Lower lobe of right lung (tissue), 2 donors: ENCODE measurements around the gene SMARCB1. TPM values are rescaled to one million over a fixed set of nuclear protein-coding genes. Genes with fewer than 3 reads are reported as not detected.

Source experiments
- ATAC-seq, 2 donors: fragments of 200-7000 bp; cut with Tn5 transposase; one replicate each; pipeline ENCODE4 v1.9.1; 2020 to 2022; ENCODE audit warnings: mild to moderate bottlenecking in 2 of 2, moderate library complexity in 2 of 2
- DNase-seq: peaks from one replicate; pipeline ENCODE4 v3.0.0-alpha.2; 2020
- H3K27ac ChIP-seq: fragments of 200-600 bp; one replicate; pipeline ENCODE4 v1.8.0; 2022
- H3K27me3 ChIP-seq: fragments of 200-600 bp; one replicate; pipeline ENCODE4 v1.8.0; 2022; ENCODE audit warnings: low read depth
- H3K36me3 ChIP-seq: fragments of 200-600 bp; one replicate; pipeline ENCODE4 v1.8.0; 2022; ENCODE audit warnings: mild to moderate bottlenecking
- H3K4me1 ChIP-seq: fragments of 200-600 bp; one replicate; pipeline ENCODE4 v1.8.0; 2022
- H3K4me3 ChIP-seq: fragments of 200-600 bp; one replicate; pipeline ENCODE4 v1.8.0; 2022; ENCODE audit warnings: mild to moderate bottlenecking
- H3K9me3 ChIP-seq: fragments of 200-600 bp; one replicate; pipeline ENCODE4 v1.8.0; 2022
- intact Hi-C: fragments of 100-400 bp; cut with DNase I; formaldehyde crosslinking; loops from one replicate; pipeline ENCODE4 v1.11.0; 2022
- total RNA-seq: library from RNA; stranded (reverse); fragmentation: NEBNext Ultra II Directional; extraction: Animal tissue kit (Norgen Biotek cat#: 25700); gene quantifications from one replicate; pipeline ENCODE4 v1.2.1, GENCODE V29; 2021
- TF ChIP-seq, protein P1 (sequence below): fragments of 200-600 bp; IDR thresholded peaks from one replicate; pipeline ENCODE4 v1.8.0; 2022; ENCODE audit warnings: antibody characterized with exemption, mild to moderate bottlenecking
- donor health status: DM: no; HTN: yes; CAD: no; lungs with severe emphysema.

Gene SMARCB1
- total RNA-seq, 1 donor from 2014 or later, result 61.3 TPM

DNA sequence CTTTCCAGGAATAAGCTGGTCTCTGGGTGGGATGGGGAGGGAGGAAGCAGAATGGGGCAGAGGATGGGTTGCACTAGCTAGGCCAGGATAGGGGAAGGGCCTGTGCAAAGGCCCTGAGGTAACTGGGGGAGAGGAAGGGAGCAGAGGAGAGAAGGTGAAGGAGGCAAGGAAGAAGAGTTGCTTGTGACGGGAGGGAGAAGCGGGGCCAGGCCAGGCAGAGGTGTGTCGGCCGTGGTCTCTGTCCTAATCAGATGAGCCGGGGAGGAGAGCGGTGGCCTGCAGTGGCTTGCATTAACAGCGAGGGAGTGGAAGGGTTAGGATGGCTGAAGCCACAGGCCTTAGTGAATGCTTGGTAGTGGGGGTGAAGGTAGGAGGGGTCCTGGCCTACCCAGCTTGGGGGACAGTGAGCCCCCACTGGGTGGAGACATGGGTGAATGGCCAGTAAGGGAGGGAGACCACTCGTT is 58.0 kb downstream of the SMARCB1 start:
- peaks cover 37% of the 10 kb centered on the region for H3K4me1 ChIP-seq
- peak overlapping the region; percentile 53 for H3K27ac ChIP-seq
- no peaks in the 10 kb centered on the region for H3K36me3 ChIP-seq
- ATAC-seq (no peak), DNase-seq (no peak)
- no peak overlapping the region for H3K4me3 ChIP-seq
- no peaks in the 10 kb centered on the region for H3K27me3 ChIP-seq
- no peaks in the 10 kb centered on the region for H3K9me3 ChIP-seq
- intact Hi-C loops, result no loop called here
- TF ChIP-seq, protein P1, sequence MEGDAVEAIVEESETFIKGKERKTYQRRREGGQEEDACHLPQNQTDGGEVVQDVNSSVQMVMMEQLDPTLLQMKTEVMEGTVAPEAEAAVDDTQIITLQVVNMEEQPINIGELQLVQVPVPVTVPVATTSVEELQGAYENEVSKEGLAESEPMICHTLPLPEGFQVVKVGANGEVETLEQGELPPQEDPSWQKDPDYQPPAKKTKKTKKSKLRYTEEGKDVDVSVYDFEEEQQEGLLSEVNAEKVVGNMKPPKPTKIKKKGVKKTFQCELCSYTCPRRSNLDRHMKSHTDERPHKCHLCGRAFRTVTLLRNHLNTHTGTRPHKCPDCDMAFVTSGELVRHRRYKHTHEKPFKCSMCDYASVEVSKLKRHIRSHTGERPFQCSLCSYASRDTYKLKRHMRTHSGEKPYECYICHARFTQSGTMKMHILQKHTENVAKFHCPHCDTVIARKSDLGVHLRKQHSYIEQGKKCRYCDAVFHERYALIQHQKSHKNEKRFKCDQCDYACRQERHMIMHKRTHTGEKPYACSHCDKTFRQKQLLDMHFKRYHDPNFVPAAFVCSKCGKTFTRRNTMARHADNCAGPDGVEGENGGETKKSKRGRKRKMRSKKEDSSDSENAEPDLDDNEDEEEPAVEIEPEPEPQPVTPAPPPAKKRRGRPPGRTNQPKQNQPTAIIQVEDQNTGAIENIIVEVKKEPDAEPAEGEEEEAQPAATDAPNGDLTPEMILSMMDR, result no peak

DNA sequence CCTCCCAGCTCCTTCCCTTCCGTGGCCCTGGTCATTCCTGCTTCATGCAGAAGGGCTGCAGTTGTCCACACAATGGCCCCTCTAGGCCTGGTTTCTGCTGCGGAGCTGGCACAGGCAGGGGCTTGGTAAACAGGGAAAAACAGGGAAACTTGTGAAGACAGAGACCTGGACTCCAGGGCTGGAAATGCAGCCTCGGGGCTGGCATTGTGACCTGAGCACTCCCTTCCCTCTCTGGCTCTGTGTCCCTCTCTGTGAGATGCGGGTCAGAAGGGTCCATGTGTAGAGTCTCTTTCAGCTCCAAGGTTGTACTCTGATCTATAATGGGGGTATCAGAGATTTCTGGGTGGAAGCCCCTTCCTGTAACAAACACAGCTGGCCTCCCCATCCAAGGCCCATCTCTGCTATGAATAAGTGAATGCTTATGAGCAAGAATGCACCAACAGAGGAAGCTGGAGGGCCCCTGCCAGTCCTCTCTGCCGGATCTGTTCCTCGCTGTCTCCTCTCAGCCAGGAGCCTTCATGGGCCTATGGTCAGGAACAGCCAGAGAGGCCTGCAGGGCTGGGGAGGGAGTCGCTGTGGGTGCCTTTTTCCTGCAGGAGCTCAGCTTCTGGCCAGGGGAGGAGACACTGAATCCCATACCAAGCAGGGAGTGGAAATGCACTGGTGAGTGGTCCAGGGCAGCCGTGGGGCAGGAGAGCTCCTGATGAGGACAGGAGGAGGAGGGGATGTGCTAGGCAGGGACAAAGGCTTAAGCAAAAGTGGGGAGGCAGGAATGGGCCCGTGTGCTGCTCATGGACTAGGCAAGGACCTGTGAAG is 58.7 kb downstream of the SMARCB1 start:
- no peak overlapping the region for H3K4me3 ChIP-seq
- H3K9me3 ChIP-seq, result no peaks in the 10 kb centered on the region
- no peaks in the 10 kb centered on the region for H3K36me3 ChIP-seq
- DNase-seq, result no peak
- TF ChIP-seq, protein P1, result no peak
- no peaks in the 10 kb centered on the region for H3K27me3 ChIP-seq
- ATAC-seq, result no peak
- H3K27ac ChIP-seq, result peak overlapping the region; percentile 53
- intact Hi-C loops, result no loop called here
- peaks cover 39% of the 10 kb centered on the region for H3K4me1 ChIP-seq

DNA sequence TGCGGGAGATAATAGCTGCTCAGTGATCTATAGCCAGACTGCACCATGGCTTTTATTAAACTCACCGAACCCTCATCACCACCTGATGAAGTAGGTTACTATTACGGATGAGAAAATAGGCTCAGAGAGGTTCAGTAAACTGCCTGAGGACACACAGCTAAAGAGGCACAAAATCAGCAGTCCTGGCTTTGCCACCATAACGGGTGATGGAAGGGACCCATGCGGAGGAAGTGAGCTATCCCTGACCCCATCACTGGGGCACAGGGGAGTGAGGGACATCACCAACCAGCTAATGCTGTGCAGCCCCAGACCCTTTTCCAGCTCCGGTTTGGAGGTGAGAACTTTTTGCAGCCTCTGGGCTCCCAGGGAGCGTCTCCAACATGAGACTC is 59.3 kb downstream of the SMARCB1 start:
- peaks cover 39% of the 10 kb centered on the region for H3K4me1 ChIP-seq
- intact Hi-C loops, result no loop called here
- no peak for ATAC-seq
- no peak overlapping the region for H3K4me3 ChIP-seq
- no peaks in the 10 kb centered on the region for H3K27me3 ChIP-seq
- no peak for DNase-seq
- no peaks in the 10 kb centered on the region for H3K9me3 ChIP-seq
- TF ChIP-seq, protein P1, result no peak
- H3K27ac ChIP-seq, result no peak overlapping the region
- no peaks in the 10 kb centered on the region for H3K36me3 ChIP-seq

DNA sequence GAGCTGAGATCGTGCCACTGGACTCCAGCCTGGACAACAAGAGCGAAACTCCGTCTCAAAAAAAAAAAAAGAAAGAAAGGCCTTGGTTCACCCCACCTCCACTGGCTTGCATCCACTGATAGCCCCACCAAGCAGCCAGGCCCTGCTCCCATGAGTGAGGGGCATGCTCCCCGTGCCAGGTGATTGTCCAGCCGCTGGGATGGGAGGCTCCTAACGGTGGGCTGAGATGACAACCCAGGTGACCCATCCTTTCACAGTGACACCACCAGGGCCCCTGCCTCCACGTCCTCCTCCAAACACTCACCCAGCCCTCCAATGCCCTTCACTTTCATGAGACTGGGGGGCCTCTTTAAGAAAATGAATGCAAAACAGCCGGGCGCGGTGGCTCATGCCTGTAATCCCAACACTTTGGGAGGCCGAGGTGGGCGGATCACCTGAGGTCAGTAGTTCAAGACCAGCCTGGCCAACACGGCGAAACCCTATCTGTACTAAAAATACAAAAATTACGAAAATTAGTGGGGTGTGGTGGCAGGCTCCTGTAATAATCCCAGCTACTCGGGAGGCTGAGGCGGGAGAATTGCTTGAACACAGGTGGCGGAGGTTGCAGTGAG is 60.6 kb downstream of the SMARCB1 start:
- Histone ChIP-seq H3K4me1 (peaks cover 39% of the 10 kb centered on the region), H3K27ac (no peak overlapping the region), H3K36me3 (no peaks in the 10 kb centered on the region), H3K9me3 (no peaks in the 10 kb centered on the region), H3K27me3 (no peaks in the 10 kb centered on the region), H3K4me3 (no peak overlapping the region)
- TF ChIP-seq, protein P1, result no peak
- intact Hi-C loops, result no loop called here
- DNase-seq, result no peak
- ATAC-seq, result no peak

DNA sequence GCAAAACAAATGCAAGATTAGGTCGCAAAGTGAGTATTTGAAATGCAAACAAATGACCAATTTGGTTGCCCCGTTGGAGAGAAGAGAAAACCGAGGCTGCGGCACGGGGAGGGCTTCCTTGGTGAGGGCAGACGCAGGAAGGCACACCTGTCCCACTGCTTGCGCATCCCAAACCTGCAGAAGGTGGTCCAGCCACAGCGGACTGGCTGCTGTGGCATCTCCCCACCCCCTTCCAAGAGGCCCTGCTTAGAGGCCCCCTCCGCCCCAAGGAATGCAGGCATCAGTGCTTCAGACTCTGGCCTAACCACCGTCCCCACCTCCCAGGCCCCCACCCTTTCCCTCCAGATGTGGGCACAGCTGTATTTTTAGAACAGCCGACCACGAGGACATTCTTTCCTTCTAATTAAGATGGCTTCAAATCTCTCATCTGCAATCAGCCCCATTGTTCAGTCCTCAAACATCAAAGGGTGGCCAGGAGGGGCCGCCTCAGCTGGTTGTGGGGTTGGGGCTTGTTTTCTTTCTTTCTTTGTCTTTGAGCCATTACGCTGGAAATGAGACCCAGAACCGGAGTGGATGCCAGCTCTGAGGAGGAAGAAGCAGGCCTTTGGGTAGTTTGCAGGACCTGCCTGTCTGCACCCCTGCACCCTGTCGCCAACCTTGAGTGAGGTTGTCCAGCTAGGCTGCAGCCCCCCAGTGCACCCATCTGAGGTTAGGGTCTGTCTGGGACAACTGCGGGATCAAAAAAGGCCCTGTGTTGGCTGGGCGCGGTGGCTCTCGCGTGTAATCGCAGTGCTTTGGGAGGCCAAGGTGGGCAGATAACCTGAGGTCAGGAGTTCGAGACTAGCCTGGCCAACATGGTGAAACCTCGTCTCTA is 61.5 kb downstream of the SMARCB1 start:
- no peak for ATAC-seq
- Histone ChIP-seq H3K9me3 (no peaks in the 10 kb centered on the region), H3K27ac (no peak overlapping the region), H3K4me1 (peaks cover 39% of the 10 kb centered on the region), H3K27me3 (no peaks in the 10 kb centered on the region), H3K4me3 (no peak overlapping the region), H3K36me3 (no peaks in the 10 kb centered on the region)
- no peak for DNase-seq
- intact Hi-C loops, result no loop called here
- TF ChIP-seq, protein P1, result no peak
